Urinary bladder (tissue), 4 donors: ENCODE measurements around the gene PRX. TPM values are rescaled to one million over a fixed set of nuclear protein-coding genes. Genes with fewer than 3 reads are reported as not detected.
"Not testable (repeated sequence)": the region's sequence is repeated elsewhere in the genome, so short reads cannot be mapped to it uniquely, and the experiment has no call there.

Experiments
- DNase-seq: peaks from one replicate; pipeline ENCODE4 v3.0.0-alpha.2; 2015; ENCODE audit errors: extremely low spot score
- H3K27ac ChIP-seq: one replicate; pipeline ENCODE4 v1.5.1; 2013; ENCODE audit warnings: low read depth, mild to moderate bottlenecking, moderate library complexity
- H3K36me3 ChIP-seq: one replicate; pipeline ENCODE4 v1.6.1; 2013; ENCODE audit warnings: mild to moderate bottlenecking, moderate library complexity; ENCODE audit not compliant: insufficient read depth
- H3K4me1 ChIP-seq: one replicate; pipeline ENCODE4 v1.6.1; 2013; ENCODE audit warnings: mild to moderate bottlenecking, moderate library complexity; ENCODE audit not compliant: insufficient read depth
- H3K4me3 ChIP-seq: one replicate; pipeline ENCODE4 v1.5.1; 2013; ENCODE audit warnings: low read depth, low read length
- WGBS: extraction: QIAGEN DNeasy Blood & Tissue Kit; methylation state at CpG from one replicate; pipeline ENCODE4 v1.1.7; 2013; 5-methylcytosine and 5-hydroxymethylcytosine counted together
- polyA plus RNA-seq: library from polyadenylated mRNA; stranded (reverse); fragments of 200-250 nt; gene quantifications from one replicate; pipeline ENCODE4 v1.2.3, GENCODE V29; 2013
- total RNA-seq: library from RNA; depleted of rRNA; stranded (reverse); fragments of >200 nt; gene quantifications from one replicate; pipeline ENCODE4 v1.2.3, GENCODE V29; 2014
- donor health status: healthy with polysubstance abuse.
- donor health status: healthy.

PRX gene
- total and polyA plus RNA-seq, 2 donors, result 3.2 to 6.7 TPM

GRCh38 chr19:40416918-40417642, 3.9 kb upstream of the PRX start:
- Histone ChIP-seq H3K27ac (peak overlapping the region; percentile 91), H3K4me3 (no peak overlapping the region), H3K36me3 (no peaks in the 10 kb centered on the region), H3K4me1 (no peaks in the 10 kb centered on the region)
- WGBS, result 40% methylated on average over 16 of the region's 16 CpGs
- no peak for DNase-seq

DNA sequence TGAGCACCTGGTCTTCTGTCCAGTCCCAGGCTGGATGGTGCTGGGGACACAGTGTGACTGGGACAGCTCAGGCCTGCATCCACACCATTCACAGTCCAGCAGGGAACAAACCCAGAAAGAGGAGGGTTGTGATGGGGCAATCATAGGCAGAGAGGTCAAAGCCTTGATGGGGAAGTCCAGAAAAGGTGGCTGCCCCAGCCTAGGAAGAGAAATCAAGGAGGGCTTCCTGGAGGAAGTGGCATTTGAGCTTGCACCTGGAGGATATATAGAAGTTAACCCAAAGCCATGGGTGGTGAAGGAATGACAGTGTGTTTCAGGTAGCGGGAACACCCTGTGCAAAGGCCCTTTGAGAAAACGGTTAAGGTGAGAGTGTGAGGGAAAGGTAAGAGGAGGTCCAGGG, 2.6 kb upstream of the PRX start:
- no peak overlapping the region for H3K4me3 ChIP-seq
- no peak overlapping the region for H3K27ac ChIP-seq
- no peak for DNase-seq
- no peaks in the 10 kb centered on the region for H3K4me1 ChIP-seq
- H3K36me3 ChIP-seq, result no peaks in the 10 kb centered on the region
- WGBS, result 98% methylated on average over 2 of the region's 2 CpGs

DNA sequence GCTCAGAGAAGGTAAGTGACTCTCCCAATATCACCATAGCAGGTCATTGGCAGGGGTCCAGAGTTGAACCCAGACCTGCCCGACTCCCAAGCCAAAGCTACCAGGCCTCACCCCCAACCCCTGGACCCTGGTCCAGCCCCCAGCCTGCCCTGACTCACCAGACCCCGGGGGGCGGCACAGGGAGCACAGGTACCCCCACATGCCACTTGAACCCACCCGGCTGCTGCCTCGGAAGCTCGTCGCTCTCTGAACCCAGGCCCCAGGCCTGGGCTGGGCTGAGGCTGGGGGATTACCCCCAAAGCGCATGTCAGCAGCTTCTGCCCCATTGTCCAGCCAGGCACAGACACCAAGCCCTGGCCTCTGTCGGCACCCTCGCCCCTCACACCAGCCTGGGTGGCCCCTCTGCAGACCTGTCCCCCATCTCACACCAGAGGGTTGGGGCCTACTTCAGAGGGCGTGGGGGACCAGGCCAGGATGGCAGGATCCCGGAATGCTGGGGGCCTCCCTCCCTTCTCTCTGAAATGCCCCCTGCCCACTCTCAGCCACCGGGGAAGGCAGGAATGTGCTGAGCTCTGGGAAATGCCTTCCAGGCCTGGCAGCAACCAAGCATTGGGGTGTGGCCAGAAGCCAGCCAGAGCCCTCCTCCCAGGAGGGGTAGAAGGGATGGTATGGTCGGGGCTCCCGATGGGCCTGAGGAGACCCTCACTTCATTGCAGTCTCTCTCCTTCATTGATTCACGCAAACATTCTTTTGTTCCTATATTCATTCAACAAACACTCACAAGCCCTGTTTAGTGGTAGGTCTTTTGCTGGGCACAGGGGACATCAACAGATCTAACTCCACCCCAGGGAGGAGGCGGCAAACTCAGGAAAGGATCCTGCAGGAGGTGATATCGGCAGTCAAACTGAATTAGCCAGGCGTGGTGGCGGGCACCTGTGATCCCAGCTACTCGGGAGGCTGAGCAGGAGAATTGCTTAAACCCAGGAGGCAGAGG, 1.7 kb upstream of the PRX start:
- Histone ChIP-seq H3K36me3 (no peaks in the 10 kb centered on the region), H3K4me3 (no peak overlapping the region), H3K27ac (no peak overlapping the region), H3K4me1 (no peaks in the 10 kb centered on the region)
- WGBS, result 83% methylated on average over 21 of the region's 21 CpGs
- DNase-seq, result no peak

DNA sequence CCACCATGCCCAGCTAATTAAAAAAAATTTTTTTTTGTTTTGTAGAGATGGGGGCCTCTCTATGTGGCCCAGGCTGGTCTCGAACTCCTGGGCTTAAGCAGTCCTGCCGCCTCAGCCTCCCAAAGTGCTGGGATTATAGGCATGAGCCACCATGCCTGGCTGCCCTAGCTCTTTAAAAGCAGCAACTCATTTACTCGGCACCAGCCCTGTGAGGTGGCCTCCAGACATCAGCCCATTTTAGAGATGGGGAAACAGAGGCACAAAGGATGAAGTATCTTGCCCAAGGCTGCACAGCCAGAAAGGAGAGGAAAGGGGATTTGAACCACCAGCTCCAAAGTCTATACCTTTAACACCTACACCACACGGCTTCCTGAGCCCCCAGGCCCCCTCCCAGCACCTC, 312 bp downstream of the PRX start:
- Histone ChIP-seq H3K4me3 (no peak overlapping the region), H3K4me1 (no peaks in the 10 kb centered on the region), H3K27ac (no peak overlapping the region), H3K36me3 (no peaks in the 10 kb centered on the region)
- no peak for DNase-seq
- 69% methylated on average over 4 of the region's 4 CpGs for WGBS

- Histone ChIP-seq H3K27ac (no peak overlapping the region), H3K4me3 (no peak overlapping the region), H3K36me3 (no peaks in the 10 kb centered on the region), H3K4me1 (no peaks in the 10 kb centered on the region)
- 76% methylated on average over 8 of the region's 8 CpGs for WGBS
- no peak for DNase-seq
Measured at GRCh38 chr19:40411958-40412499, 1.1 kb downstream of the PRX start.

DNA sequence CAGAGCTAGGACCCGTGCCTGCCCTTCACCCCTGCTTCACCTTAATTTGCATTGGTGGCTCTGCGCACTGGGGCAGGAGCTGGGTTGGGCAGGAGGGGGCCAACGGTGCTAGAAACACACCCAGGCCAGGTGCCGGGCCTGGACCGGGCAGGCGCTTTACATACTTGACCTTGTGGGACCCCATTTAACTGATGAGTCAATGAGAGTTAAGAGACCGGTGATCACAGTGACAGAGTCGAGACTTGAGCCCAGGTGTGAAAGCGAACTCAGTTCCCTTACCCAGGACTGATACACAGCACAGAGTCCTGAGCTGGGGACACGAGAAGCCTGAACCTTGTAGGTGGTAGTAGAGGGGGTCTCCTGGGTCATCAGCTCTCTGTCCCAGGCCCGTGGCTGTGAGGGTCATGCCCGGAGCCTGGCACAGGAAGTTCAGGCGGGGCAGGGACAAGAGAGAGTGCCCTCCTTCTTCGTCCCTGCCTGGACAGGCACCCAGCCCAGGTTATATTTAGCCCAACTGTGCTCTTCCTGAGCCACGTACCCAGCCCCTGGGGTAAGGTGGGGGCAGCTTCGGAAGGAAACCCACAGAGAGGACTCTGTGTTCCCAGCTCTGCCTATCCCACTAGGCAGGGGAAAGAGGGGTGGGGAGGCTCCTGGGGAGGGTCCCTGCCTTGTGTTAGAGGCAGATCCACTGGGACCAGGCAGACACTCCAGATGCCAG, 1.9 kb downstream of the PRX start:
- H3K4me3 ChIP-seq, result no peak overlapping the region
- H3K36me3 ChIP-seq, result no peaks in the 10 kb centered on the region
- no peaks in the 10 kb centered on the region for H3K4me1 ChIP-seq
- DNase-seq, result no peak
- no peak overlapping the region for H3K27ac ChIP-seq
- 53% methylated on average over 16 of the region's 16 CpGs for WGBS

GRCh38 chr19:40410030-40410389, 3.2 kb downstream of the PRX start:
- Histone ChIP-seq H3K4me1 (no peaks in the 10 kb centered on the region), H3K4me3 (no peak overlapping the region), H3K27ac (no peak overlapping the region), H3K36me3 (no peaks in the 10 kb centered on the region)
- WGBS, result 79% methylated on average over 9 of the region's 9 CpGs
- DNase-seq, result no peak

DNA sequence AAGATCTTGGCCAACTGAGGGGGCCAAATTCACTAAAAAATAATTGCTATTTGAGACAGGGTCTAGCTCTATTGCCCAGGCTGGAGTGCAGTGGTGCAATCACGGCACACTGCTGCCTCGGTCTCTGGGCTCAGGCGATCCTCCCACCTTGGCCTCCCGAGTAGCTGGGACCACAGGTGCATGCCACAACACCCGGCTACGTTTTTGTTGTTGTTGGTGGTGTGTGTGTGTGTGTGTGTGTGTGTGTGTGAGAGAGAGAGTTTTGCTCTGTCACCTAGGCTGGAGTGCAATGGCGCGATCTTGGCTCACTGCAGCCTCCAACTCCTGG, 4.6 kb downstream of the PRX start:
- 86% methylated on average over 8 of the region's 8 CpGs for WGBS
- not testable (repeated sequence) for H3K27ac ChIP-seq, DNase-seq, H3K4me1 ChIP-seq, H3K36me3 ChIP-seq, H3K4me3 ChIP-seq

GRCh38 chr19:40407714-40408597, 5.2 kb downstream of the PRX start:
- Histone ChIP-seq H3K4me3 (no peak overlapping the region), H3K27ac (no peak overlapping the region), H3K36me3 (no peaks in the 10 kb centered on the region), H3K4me1 (no peaks in the 10 kb centered on the region)
- 59% methylated on average over 22 of the region's 22 CpGs for WGBS
- DNase-seq, result no peak

DNA sequence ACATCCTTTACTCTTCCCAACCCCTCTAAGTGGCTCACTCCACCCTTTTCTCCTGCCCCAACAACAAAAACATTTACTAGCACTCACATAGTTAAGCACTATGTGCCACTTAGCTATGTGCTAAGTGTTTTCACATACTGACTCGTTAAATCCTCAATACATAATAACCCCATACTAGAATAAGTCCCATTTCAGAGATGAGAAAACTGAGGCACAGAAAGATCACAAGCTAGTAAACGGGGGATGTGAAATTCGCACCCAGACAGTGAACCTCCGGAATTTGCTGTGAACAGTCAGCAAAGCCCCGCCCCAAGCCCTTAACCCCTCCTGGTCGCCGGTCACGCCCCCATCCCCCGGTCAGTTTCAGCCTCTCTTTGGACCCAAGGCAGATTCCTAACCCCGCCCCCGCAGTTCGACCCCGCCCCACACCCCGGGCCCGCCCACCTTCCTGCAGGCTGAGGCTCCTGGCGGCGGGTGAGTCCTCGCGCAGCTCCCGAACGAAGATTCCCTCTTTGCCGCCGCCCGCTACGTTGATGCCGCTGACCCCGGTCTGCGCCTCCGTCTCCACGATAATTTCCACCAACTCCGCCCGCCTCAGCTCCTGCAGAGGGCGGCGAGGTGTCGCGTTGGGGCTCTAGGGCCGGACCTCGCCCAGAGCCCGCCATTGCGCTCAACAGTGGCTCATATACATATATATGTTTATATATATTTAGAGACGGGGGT, 9.8 kb downstream of the PRX start:
- DNase-seq, result peak; percentile 51
- peak overlapping the region; percentile 59 for H3K27ac ChIP-seq
- under 1% methylated on average over 41 of the region's 41 CpGs for WGBS
- H3K36me3 ChIP-seq, result no peaks in the 10 kb centered on the region
- H3K4me3 ChIP-seq, result peak overlapping the region; percentile 50
- no peaks in the 10 kb centered on the region for H3K4me1 ChIP-seq

GRCh38 chr19:40400559-40400958, 12.6 kb downstream of the PRX start:
- no peaks in the 10 kb centered on the region for H3K36me3 ChIP-seq
- no peak overlapping the region for H3K4me3 ChIP-seq
- no peak for DNase-seq
- H3K4me1 ChIP-seq, result no peaks in the 10 kb centered on the region
- H3K27ac ChIP-seq, result no peak overlapping the region
- 55% methylated on average over 3 of the region's 3 CpGs for WGBS

- 53% methylated on average over 49 of the region's 49 CpGs for WGBS
- DNase-seq, result no peak
- Histone ChIP-seq H3K4me1 (no peaks in the 10 kb centered on the region), H3K27ac (no peak overlapping the region), H3K4me3 (no peak overlapping the region), H3K36me3 (no peaks in the 10 kb centered on the region)
Measured at GRCh38 chr19:40398417-40399131, 14.6 kb downstream of the PRX start.
